GM21367 (cell line): ENCODE data around the gene PDE9A.

Source experiments
- ATAC-seq: cut with Tn5 transposase; IDR thresholded peaks from one replicate; pipeline ENCODE4 v1.9.1; 2021; ENCODE audit not compliant: unreplicated experiment

The PDE9A gene

GRCh38 chr21:42655796-42656770, 2.7 kb downstream of the PDE9A start:
- no peak for ATAC-seq

GRCh38 chr21:42656872-42657271, 3.5 kb downstream of the PDE9A start:
- no peak for ATAC-seq

GRCh38 chr21:42657676-42658319, 4.4 kb downstream of the PDE9A start:
- no peak for ATAC-seq

- no peak for ATAC-seq
These were observed 5.1 kb downstream of the PDE9A start for GRCh38 chr21:42658320-42659105.

GRCh38 chr21:42659416-42660117, 6.1 kb downstream of the PDE9A start:
- ATAC-seq = no peak

GRCh38 chr21:42660118-42660470, 6.7 kb downstream of the PDE9A start:
- no peak for ATAC-seq

GRCh38 chr21:42661688-42662429, 8.4 kb downstream of the PDE9A start:
- ATAC-seq = no peak

GRCh38 chr21:42662430-42663199, 9.2 kb downstream of the PDE9A start:
- no peak for ATAC-seq

- ATAC-seq = no peak
These were observed 9.9 kb downstream of the PDE9A start for GRCh38 chr21:42663200-42663750.

- no peak for ATAC-seq
These were observed 10.6 kb downstream of the PDE9A start for GRCh38 chr21:42663860-42664535.

GRCh38 chr21:42664614-42665013, 11.2 kb downstream of the PDE9A start:
- ATAC-seq = no peak

GRCh38 chr21:42665026-42665425, 11.6 kb downstream of the PDE9A start:
- ATAC-seq = no peak

GRCh38 chr21:42665484-42665883, 12.1 kb downstream of the PDE9A start:
- no peak for ATAC-seq

GRCh38 chr21:42666023-42666747, 12.8 kb downstream of the PDE9A start:
- ATAC-seq = no peak

GRCh38 chr21:42666925-42667324, 13.5 kb downstream of the PDE9A start:
- ATAC-seq = no peak

GRCh38 chr21:42668298-42668992, 15.0 kb downstream of the PDE9A start:
- ATAC-seq = no peak

- no peak for ATAC-seq
These were observed 15.6 kb downstream of the PDE9A start for GRCh38 chr21:42669041-42669440.
